NCI-H2081 (cell line): Measurements from ENCODE around the gene PAPPA.

Experiments
- DNase-seq, 2 experiments: peaks; one replicate each; lab custom pipeline; 2025; lab: John Stamatoyannopoulos, UW

PAPPA gene

GRCh38 chr9:116153765-116154333, at the start of gene PAPPA:
PAPPA (plus strand) TSS chr9:116153791; CDS start chr9:116154173, 382 bp downstream.
- DNase-seq: no peak

GRCh38 chr9:116103976-116104820, 49.4 kb upstream of the PAPPA start:
- DNase-seq: no peak

GRCh38 chr9:116112236-116112635, 41.4 kb upstream of the PAPPA start:
- DNase-seq: peak in 1 of 2 experiments; percentile 15

- DNase-seq: no peak
Measured at GRCh38 chr9:116115761-116116353, 37.7 kb upstream of the PAPPA start.

GRCh38 chr9:116116393-116116792, 37.2 kb upstream of the PAPPA start:
- peak in 1 of 2 experiments; percentile 17 for DNase-seq

- no peak for DNase-seq
Measured at GRCh38 chr9:116123171-116123570, 30.4 kb upstream of the PAPPA start.

- no peak for DNase-seq
Measured at GRCh38 chr9:116124472-116125040, 29.0 kb upstream of the PAPPA start.

- no peak for DNase-seq
Measured at GRCh38 chr9:116133163-116133562, 20.4 kb upstream of the PAPPA start.

- DNase-seq: no peak
Measured at GRCh38 chr9:116134975-116135374, 18.6 kb upstream of the PAPPA start.

- no peak for DNase-seq
Measured at GRCh38 chr9:116137010-116137409, 16.6 kb upstream of the PAPPA start.

- DNase-seq: no peak
Measured at GRCh38 chr9:116137581-116137980, 16.0 kb upstream of the PAPPA start.

- DNase-seq: no peak
Measured at GRCh38 chr9:116141864-116142561, 11.6 kb upstream of the PAPPA start.

GRCh38 chr9:116142706-116143492, 10.7 kb upstream of the PAPPA start:
- DNase-seq: no peak

- no peak for DNase-seq
Measured at GRCh38 chr9:116144038-116144437, 9.6 kb upstream of the PAPPA start.

- no peak for DNase-seq
Measured at GRCh38 chr9:116144555-116144954, 9.0 kb upstream of the PAPPA start.

GRCh38 chr9:116145036-116145435, 8.6 kb upstream of the PAPPA start:
- no peak for DNase-seq

GRCh38 chr9:116147821-116148220, 5.8 kb upstream of the PAPPA start:
- DNase-seq: no peak

- DNase-seq: peak in 1 of 2 experiments; percentile 6
Measured at GRCh38 chr9:116149844-116150243, 3.7 kb upstream of the PAPPA start.

- DNase-seq: no peak
Measured at GRCh38 chr9:116151199-116151598, 2.4 kb upstream of the PAPPA start.

GRCh38 chr9:116151966-116152381, 1.6 kb upstream of the PAPPA start:
- no peak for DNase-seq

GRCh38 chr9:116152390-116152789, 1.2 kb upstream of the PAPPA start:
- DNase-seq: peak in 1 of 2 experiments; percentile 2
